GM12878 (cell line): ENCODE measurements around the gene TNFSF13. TPM values are rescaled to one million over a fixed set of nuclear protein-coding genes. Genes with fewer than 3 reads are reported as not detected.

Experiments
- ATAC-seq: fragments of 200-7000 bp; cut with Tn5 transposase; 3 replicates; pipeline ENCODE4 v1.9.1; 2020; ENCODE audit warnings: mild to moderate bottlenecking, moderate library complexity
- BruUV-seq: library from RNA; stranded (reverse); fragments of 400-500 nt; replicated peaks from 2 replicates; lab custom pipeline; 2021; lab: Mats Ljungman, UMichigan
- CTCF ChIA-PET: fragments of 300-600 bp; sonication (Branson Sonifier 250); formaldehyde crosslinking; extraction: SDS; loops from one replicate; lab custom pipeline; 2021; ENCODE audit warnings: inconsistent platforms; lab: Yijun Ruan, JAX
- POLR2A ChIA-PET: fragments of 350-600 bp; formaldehyde crosslinking; extraction: SDS; loops from one replicate; lab custom pipeline; 2021; ENCODE audit warnings: inconsistent platforms; lab: Charles Lee
- RAD21 ChIA-PET: fragments of 300-600 bp; sonication (Branson Sonifier 250); formaldehyde crosslinking; loops from one replicate; lab custom pipeline; 2023; ENCODE audit warnings: antibody characterized with exemption; ENCODE audit not compliant: unreplicated experiment; lab: Charles Lee
- SMC1A ChIA-PET: fragments of 300-600 bp; sonication (Branson Sonifier 250); formaldehyde crosslinking; loops from one replicate; lab custom pipeline; 2023; ENCODE audit not compliant: unreplicated experiment, uncharacterized antibody; lab: Charles Lee
- DNase-seq: peaks from one replicate; pipeline ENCODE4 v3.0.0-alpha.2; 2011; ENCODE audit warnings: low read depth, low spot score
- FAIRE-seq: peaks from 3 replicates; lab custom pipeline; 2011; peaks lifted over from hg19 to GRCh38; lab: Jason Lieb, UNC
- H2AFZ ChIP-seq: 2 replicates; pipeline ENCODE4 v1.6.0; 2011; ENCODE audit warnings: low read depth, low read length, control low read depth; ENCODE audit not compliant: control insufficient read depth
- H3K27ac ChIP-seq: 2 replicates; pipeline ENCODE4 v1.5.1; 2011; ENCODE audit warnings: control low read depth; ENCODE audit not compliant: control insufficient read depth, insufficient read depth
- H3K27me3 ChIP-seq, 2 experiments: replicated peaks in 1 of 2; 2 replicates each; pipeline versions ENCODE4 v1.6.0 to v1.6.1; 2011; ENCODE audit warnings: low read length in 1 of 2; ENCODE audit not compliant: control insufficient read depth in 2 of 2, insufficient read depth in 2 of 2
- H3K36me3 ChIP-seq, 2 experiments: 2 replicates each; pipeline ENCODE4 v1.5.1; 2011; ENCODE audit warnings: low read length in 1 of 2; ENCODE audit not compliant: control insufficient read depth in 2 of 2, insufficient read depth in 2 of 2
- H3K4me1 ChIP-seq: 2 replicates; pipeline ENCODE4 v1.6.1; 2011; ENCODE audit warnings: mild to moderate bottlenecking, low read length, moderate library complexity, mixed read lengths; ENCODE audit not compliant: control insufficient read depth, insufficient read depth
- H3K4me2 ChIP-seq: 2 replicates; pipeline ENCODE4 v1.6.0; 2011; ENCODE audit warnings: control low read depth; ENCODE audit not compliant: control insufficient read depth, insufficient read depth
- H3K4me3 ChIP-seq: fragments of 200-600 bp; sonication (generic); 2 replicates; pipeline ENCODE4 v1.5.1; 2016
- H3K79me2 ChIP-seq: 2 replicates; pipeline ENCODE4 v1.6.0; 2011; ENCODE audit warnings: low read length; ENCODE audit not compliant: control insufficient read depth, insufficient read depth
- H3K9ac ChIP-seq: 2 replicates; pipeline ENCODE4 v1.8.0; 2011; ENCODE audit warnings: low read length, control low read depth, mixed read lengths; ENCODE audit not compliant: control insufficient read depth, insufficient read depth
- H3K9me3 ChIP-seq: replicated peaks from 3 replicates; pipeline ENCODE4 v1.5.1; 2011; ENCODE audit warnings: mild to moderate bottlenecking, low read length; ENCODE audit not compliant: control insufficient read depth, insufficient read depth
- H4K20me1 ChIP-seq: 2 replicates; pipeline ENCODE4 v1.6.0; 2011; ENCODE audit not compliant: control insufficient read depth, insufficient read depth
- CHD2 ChIP-seq: IDR thresholded peaks from 2 replicates; pipeline ENCODE4 v1.6.1; 2011; ENCODE audit warnings: low read depth, low read length, improper control_type of control experiment, borderline replicate concordance
- MTA2 ChIP-seq: fragments of 450-650 bp; IDR thresholded peaks from 2 replicates; pipeline ENCODE4 v1.6.1; 2016; ENCODE audit warnings: low read depth, mild to moderate bottlenecking, moderate library complexity
- PAX8 ChIP-seq: fragments of 450-650 bp; IDR thresholded peaks from 2 replicates; pipeline ENCODE4 v1.6.1; 2017; ENCODE audit warnings: mild to moderate bottlenecking, moderate library complexity
- POLR2A ChIP-seq: IDR thresholded peaks from 2 replicates; pipeline ENCODE4 v1.6.1; 2011; ENCODE audit warnings: low read depth, mild to moderate bottlenecking, low read length
- WGBS: methylation state at CpG from one replicate; pipeline ENCODE4 v1.1.6; 2016; ENCODE audit warnings: low lambda C conversion rate; ENCODE audit not compliant: insufficient replicate concordance, insufficient coverage; ENCODE audit errors: missing lambda C conversion rate; 5-methylcytosine and 5-hydroxymethylcytosine counted together
- in situ Hi-C: fragments of 300-500 bp; cut with MboI; formaldehyde crosslinking; loops from 9 replicates; pipeline ENCODE4 v1.14.3; 2018; ENCODE audit warnings: mixed read lengths
- intact Hi-C: fragments of 100-400 bp; cut with micrococcal nuclease; formaldehyde crosslinking; loops from one replicate; pipeline ENCODE4 v1.14.2; 2022; ENCODE audit not compliant: unreplicated experiment
- polyA plus RNA-seq, 11 experiments: library from polyadenylated mRNA; depleted of rRNA in 4 of 11; unstranded in 6 of 11; stranded (reverse) in 5 of 11; fragments of >200 nt; fragmentation: Nextera tagmentation in 4 of 11; fragmentation: Illumina TruSeq in 1 of 11; extraction: Ambion mirVana in 4 of 11; extraction: Trizol in 1 of 11; gene quantifications; 1 replicate in 1 of 11; 2 replicates in 10 of 11; pipeline versions ENCODE4 v1.2.1 to v1.2.3, GENCODE V29; 2011 to 2016; ENCODE audit warnings: inconsistent platforms in 2 of 11, missing spikeins in 2 of 11, low read depth in 1 of 11
- total RNA-seq, 4 experiments: library from RNA; depleted of rRNA in 3 of 4; stranded (reverse); fragments of >200 nt in 3 of 4; fragmentation: Illumina TruSeq in 1 of 4; extraction: Trizol in 1 of 4; gene quantifications; 2 replicates each; pipeline versions ENCODE4 v1.2.1 to v1.2.3, GENCODE V29; 2013 to 2021

TNFSF13 gene
- total and polyA plus RNA-seq, 10 of the 15 experiments (the other 5 are each of a cell fraction or from before 2014, with no cell fraction given): 0.56 to 14.6 (median 9.7) TPM

DNA sequence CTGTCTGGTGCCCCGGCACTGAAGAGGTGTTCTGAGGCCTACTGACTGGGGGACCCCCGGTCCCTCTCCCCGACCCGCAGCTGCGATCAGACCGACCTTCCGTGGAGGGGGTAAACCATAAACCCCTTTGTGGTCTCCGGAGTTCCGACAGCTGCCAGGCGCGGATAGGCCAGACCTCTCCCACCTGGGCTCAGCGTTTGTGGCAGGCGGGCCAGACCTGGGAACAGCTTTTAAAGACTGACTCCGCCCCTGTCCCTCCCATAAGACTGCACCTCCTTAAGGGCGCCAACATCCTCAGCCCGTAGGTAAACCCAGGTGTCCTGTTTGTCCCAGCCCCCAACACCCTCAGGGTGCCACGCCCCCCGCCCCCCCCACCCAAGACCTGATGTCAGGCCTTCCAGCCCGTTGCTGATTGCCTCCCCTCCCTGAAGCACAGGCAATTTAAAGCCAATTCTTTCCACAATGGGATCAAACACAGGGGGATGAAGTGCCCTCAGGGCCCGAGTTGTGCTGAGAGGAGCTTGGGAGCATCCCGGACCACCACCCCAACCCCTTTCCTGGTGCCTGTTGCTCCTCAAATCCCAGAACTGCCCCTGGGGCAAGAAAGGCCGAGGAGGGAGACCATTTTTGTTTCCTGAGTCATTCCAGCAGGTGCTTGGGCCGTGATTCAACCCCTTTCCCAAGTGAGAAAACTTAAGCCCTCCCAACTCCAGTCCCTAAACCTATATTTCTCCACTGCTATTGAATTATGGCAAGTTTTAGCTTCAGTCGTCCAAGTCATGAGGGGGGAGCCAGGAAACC is 31.5 kb downstream of the TNFSF13 start, which contains the start of gene SOX15 (continued):
- no peak for TF ChIP-seq MTA2

GRCh38 chr17:7590743-7591142 is 32.2 kb downstream of the TNFSF13 start:
- ATAC-seq: no peak; the same call in 2 of the 3 replicates
- intact Hi-C loops: no loop called here
- SMC1A ChIA-PET: no interaction called here

GRCh38 chr17:7591596-7591995 is 33.0 kb downstream of the TNFSF13 start:
- H3K36me3 ChIP-seq: peaks cover 25 to 28% of the 10 kb centered on the region in 2 experiments
- POLR2A ChIA-PET: no interaction called here
- 71% methylated on average over 5 of the region's 5 CpGs for WGBS

More at GRCh38 chr17:7590743-7591142, 32.2 kb downstream of the TNFSF13 start:
- Histone ChIP-seq H3K4me1 (peaks cover 3% of the 10 kb centered on the region; the same call in 1 of the 2 replicates), H3K4me2 (no peak overlapping the region), H3K9ac (no peak overlapping the region), H3K4me3 (no peak overlapping the region), H3K27ac (no peak overlapping the region), H3K27me3 (no peaks in the 10 kb centered on the region), H3K9me3 (no peaks in the 10 kb centered on the region), H2AFZ (no peak overlapping the region), H3K36me3 (peaks cover 24 to 26% of the 10 kb centered on the region in 2 experiments), H3K79me2 (peaks cover 2% of the 10 kb centered on the region; the same call in 1 of the 2 replicates), H4K20me1 (no peaks in the 10 kb centered on the region; the same call in 1 of the 2 replicates)
- POLR2A ChIA-PET: no interaction called here
- FAIRE-seq: no peak
- CTCF ChIA-PET: interaction anchor here (2.4 to 2.6 kb wide), 2 partner anchors 76 to 235 kb away, joined by 10 to 14 read pairs; partner anchors contain the start of gene TMEM95
- WGBS: 78% methylated on average over 4 of the region's 4 CpGs
- in situ Hi-C loops: no loop called here
- RAD21 ChIA-PET: interaction anchor here (0.7 kb wide), 1 partner anchor 399 kb away, joined by 3 read pairs; no protein-coding TSS in a partner anchor
- DNase-seq: no peak
- BruUV-seq: no TSS peak
- TF ChIP-seq POLR2A (peak; percentile 28; the same call in 1 of the 2 replicates), PAX8 (no peak)

More at GRCh38 chr17:7591596-7591995, 33.0 kb downstream of the TNFSF13 start:
- ChIA-PET SMC1A (interaction anchor here (1.2 kb wide), 1 partner anchor 39 kb away, joined by 3 read pairs; no protein-coding TSS in a partner anchor), CTCF (interaction anchor here (0.7 to 2.4 kb wide), 2 partner anchors 76 to 96 kb away, joined by 3 to 5 read pairs; partner anchors contain the start of genes TP53 and WRAP53), RAD21 (no interaction called here)
- in situ Hi-C loops: no loop called here
- no peak overlapping the region for H3K9ac ChIP-seq
- H3K9me3 ChIP-seq: no peaks in the 10 kb centered on the region
- FAIRE-seq: no peak
- no peaks in the 10 kb centered on the region for H3K27me3 ChIP-seq
- TF ChIP-seq POLR2A: peak; percentile 38; the same call in 1 of the 2 replicates
- no peak for TF ChIP-seq CHD2
- no peaks in the 10 kb centered on the region for H3K79me2 ChIP-seq
- BruUV-seq: TSS peak; percentile 75
- no peak for ATAC-seq
- H3K4me2 ChIP-seq: no peak overlapping the region
- no peak overlapping the region for H3K4me3 ChIP-seq
- intact Hi-C loops: no loop called here
- H3K4me1 ChIP-seq: peaks cover under 1% of the 10 kb centered on the region; the same call in 1 of the 2 replicates
- H4K20me1 ChIP-seq: no peaks in the 10 kb centered on the region; the same call in 1 of the 2 replicates
- DNase-seq: no peak
- H3K27ac ChIP-seq: no peak overlapping the region
- no peak overlapping the region for H2AFZ ChIP-seq
